Inferior parietal cortex (tissue), 1 donor: ENCODE results near the gene RHEB.

ENCODE experiments used
- DNase-seq: peaks from one replicate; pipeline ENCODE4 v3.0.0-alpha.2; 2016; ENCODE audit errors: extremely low spot score

The RHEB gene

GRCh38 chr7:151431768-151432311 lies 87.9 kb downstream of the RHEB start:
- no peak for DNase-seq

DNA sequence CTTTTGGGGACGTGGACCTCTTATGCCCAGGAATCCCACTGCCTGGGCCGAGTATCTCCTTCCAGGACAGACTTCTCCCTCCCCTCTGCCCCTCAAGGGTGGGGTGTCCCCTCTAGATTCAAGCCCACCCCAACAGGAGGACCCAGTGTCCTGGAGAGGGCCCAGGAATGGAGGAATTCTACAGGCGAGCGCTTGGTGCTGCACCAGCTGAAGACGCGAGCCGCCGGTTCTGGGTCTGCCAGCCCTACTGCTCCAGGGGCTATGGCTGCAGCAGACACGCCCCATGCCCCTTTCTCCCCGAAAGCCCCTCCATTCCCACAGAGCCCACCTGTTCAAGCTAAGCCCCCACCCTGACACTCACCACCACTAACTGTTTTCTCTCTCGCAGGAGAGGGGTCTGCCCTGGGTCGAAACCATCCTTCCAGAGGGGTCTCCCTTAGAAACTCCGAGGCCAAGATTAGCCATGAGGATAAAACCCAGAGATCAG lies 88.4 kb downstream of the RHEB start:
- DNase-seq, result no peak

DNA sequence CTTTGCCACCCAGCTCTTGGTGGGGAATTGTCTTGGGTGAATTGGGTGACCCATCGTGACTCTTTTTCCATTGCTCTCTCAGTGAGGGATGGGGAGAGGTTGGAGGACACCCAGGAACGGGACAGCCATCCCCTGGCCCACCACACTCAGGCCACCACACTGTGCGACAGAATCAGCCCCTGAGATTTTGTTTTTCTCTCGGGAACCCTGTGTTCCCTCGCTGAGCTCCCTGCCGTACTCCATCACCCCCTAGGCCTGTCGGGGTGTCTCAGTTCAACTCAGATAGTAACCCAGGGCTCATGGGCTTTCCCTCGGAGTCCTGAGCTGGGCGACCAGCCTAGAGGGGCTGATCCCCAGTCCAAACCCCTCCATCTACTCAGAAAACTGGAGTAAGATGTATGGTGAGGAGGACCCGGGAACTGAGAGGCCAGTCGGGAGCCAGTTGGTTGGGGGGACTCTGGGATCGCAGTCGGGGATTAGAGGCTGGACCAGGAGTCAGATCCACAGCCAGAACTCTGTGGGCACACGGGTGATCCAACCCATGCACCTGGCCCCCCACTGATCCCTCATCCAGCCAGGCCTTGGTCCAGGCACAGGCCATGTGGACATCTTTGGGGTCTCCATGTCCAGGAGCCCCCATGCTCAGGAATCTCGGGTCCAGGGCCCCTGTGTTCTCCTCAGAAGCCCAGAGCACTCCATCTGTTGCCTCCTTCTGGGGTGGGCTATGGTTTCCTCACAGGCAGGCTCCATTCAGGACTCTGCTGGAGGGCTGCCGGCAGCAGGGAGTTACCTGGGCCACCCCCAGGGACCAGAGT lies 89.1 kb downstream of the RHEB start:
- DNase-seq, result no peak

GRCh38 chr7:151429560-151430331 lies 89.9 kb downstream of the RHEB start:
- no peak for DNase-seq

- no peak for DNase-seq
Observed at GRCh38 chr7:151429237-151429559, 90.5 kb downstream of the RHEB start.

DNA sequence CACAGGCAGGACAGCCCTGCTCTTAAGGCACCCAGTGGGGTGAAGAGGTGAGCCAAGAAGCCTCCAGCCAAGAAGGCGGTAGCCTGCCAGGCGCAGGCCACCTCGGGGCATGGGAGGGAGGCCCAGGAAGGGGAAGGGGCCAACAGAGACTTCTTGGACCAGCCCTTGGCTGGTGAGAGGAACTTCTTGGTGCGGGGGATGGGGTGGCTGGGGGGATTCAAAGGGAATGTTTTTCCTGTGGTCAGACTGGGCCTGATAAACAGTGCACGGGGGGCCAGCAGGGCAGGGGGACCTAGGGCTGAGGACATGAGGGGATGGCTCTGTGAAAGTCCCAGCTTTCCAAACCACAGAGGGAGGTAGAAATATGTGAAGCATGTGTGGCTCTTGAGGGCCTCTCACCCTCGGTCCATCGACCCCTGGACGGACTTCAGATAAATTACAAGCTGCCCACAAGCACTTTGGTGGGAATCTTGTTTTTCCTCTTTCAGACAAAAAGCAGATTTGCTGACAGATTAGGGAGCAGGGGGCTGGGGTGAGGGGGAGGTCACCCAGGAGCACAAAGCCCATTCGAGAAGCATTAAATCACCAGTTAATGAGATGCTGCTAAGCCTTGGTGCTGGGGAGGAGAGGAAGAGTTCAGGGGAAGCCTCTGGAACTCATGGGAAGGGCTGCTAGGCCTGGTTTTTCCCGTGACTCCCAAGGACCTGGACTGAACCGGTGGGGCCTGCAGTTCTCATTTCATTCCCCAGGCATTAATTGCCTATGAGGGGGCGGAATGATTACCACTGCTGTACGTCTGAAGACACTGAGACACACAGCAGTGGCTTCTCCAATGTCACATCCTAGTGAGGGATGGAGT lies 91.1 kb downstream of the RHEB start:
- DNase-seq, result no peak

DNA sequence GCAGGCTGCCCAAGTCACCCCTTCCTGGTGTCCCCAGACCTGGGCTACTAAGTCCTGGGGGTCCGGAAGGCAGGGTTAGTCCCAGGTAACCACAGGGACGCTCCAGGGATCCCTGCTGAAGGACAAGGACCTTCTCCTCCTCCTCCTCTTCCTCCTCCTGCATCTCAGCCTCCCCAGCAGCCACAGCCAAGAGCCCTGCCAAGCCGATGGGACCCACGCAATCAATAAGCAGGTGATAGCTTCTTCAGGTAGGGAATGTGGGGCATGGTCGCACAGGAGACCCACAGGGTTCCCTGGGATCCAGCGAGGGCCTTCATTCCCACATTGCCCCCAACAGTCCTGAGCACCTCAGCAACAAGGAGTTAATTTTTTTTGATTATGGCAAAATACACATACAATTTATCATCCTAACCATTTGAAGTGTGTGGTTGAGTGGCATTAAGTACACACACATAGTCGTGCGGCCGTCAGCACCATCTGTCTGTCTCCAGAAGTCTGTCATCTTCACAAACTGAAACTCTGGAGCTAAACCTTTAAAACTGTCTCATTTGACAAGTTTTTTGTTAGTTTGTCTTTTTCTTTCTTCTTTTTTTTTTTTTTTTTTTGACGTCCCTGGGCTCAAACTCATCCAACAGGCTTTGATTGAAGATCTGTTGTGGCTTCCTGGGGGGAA lies 91.9 kb downstream of the RHEB start:
- DNase-seq, result no peak

DNA sequence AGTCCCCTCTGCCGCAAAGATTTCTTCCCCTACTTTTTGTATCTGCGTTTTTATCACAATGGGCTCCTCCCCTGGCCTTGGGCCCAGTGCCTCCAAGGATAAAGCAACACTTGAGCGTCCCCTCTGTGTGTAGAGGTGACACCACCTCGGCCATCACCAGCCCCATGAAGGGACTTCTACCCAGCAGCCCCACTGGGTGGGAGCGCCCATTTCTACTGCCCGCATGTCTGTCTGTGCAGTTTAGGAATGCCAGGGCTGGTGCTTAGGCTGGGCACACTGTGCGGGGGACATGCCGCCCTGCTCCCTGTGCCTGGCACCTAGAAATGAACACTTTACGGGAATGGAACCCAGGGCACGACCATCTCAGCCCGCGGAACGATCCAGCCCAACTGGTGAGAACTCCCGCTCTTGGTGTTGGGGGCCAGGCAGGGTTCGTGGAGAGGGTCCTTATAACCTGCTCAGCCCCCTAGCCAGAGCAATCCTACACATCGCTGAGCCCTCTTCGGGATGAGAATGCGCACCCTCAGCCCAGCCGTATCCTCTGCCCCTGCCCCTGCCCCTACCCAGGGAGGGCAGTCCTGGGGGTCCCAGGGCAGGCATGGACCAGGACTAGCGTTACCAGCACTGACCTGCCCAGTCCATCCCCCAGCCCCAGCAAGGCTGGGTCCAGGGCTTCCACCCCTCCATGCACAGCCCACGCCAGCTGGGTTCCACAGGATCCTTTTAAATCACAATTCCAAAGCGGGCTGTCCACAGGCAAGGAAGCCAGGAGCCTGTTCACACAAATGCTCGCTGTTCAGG lies 92.6 kb downstream of the RHEB start:
- DNase-seq, result no peak

DNA sequence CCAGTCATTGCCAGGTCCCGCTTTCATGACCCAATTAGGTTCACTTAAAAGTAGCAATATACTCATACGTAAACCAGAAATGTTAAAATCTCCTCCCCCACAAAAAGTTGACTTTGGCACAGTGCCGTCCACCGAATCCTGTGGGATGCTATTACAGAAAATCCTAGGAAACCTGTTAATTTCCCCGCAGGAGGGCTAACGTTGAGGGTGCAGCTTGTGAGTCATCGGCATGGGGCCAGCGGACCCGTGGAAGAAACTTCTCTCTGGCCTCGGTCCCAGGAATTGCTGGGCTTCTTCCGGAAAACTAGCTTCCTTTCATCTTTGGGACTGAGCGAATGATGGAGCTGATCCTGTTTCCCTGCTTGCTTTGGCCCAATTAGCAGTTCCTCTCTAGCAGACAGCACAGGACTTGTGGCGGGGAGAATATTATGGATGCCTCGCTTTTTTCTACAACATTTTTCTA lies 93.2 kb downstream of the RHEB start:
- DNase-seq, result no peak

GRCh38 chr7:151425670-151426440 lies 93.8 kb downstream of the RHEB start:
- DNase-seq, result no peak

DNA sequence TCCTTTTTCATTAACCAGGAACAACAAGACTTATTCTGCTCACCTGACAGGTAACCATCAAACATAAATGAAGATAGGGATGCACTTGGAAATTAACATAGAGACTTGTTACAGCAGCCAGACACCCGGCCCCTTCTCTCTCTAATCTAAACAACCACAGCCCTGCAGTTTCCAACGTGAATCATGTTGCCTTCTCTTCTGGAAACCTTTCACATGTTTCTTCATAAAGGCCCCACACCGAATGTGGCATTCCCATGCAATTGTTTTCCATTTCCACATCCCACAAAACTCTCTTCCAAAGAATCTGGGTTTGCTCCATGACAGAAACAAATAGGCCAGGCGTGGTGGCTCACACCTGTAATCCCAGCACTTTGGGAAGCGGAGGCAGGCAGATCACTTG lies 94.9 kb downstream of the RHEB start:
- no peak for DNase-seq

GRCh38 chr7:151423936-151424335 lies 95.8 kb downstream of the RHEB start:
- DNase-seq, result no peak

DNA sequence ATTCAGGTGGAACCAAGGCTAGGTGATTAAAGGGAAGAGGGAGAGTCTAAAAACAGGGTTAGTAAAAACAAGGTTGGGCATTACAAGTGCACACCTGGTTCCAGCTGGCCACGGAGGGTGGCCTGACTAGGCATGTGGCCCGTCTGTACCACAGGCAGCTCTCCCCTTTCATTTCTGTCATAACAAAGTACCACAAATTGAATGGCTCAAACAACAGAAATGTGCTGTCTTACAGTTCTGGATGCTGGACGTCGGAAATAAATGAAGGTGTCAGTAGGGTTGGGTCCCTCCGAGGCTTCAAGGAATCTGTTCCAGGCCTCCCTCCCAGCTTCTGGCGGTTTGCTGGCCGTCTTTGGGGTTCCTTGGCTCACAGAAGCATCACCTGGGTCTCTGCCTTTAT lies 96.5 kb downstream of the RHEB start:
- no peak for DNase-seq

DNA sequence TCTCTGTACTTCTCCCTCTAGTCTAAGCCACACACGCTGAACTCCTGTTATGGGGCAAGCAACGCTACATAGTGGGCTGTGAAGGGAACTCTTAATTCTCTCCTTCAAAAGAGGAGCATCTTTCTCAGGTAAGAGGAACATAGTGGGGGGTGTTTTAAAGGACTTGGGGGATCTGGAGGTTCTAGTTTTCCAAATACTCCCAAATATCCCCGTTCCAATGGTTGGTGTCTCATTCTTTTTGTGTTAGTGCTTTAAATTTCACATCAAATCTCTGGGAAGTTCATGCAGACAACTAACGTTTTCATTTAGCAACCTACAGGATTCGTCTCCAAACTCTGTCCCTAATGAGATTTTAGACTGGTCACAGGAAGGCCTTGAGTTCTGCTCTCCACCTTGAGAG lies 97.5 kb downstream of the RHEB start:
- DNase-seq, result no peak

DNA sequence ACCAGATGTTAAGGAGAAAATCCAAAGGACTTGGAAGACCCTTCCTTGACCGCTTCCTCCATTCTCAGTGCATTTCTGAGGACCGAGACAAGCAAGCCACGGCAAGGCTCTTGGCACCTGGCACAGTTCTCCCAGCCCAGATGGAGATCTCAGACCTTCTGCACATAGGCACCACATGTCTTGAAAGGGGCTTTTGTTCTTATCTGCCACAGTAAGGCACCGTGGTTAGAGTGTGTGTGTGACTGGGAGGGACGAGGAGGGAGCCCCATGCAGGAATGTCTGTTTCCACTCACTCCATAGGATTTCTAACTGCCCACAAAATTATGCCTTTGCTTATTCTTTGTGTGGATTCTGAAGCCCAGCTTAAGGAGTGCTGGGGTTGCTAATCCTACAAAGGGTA lies 99.6 kb downstream of the RHEB start:
- no peak for DNase-seq

DNA sequence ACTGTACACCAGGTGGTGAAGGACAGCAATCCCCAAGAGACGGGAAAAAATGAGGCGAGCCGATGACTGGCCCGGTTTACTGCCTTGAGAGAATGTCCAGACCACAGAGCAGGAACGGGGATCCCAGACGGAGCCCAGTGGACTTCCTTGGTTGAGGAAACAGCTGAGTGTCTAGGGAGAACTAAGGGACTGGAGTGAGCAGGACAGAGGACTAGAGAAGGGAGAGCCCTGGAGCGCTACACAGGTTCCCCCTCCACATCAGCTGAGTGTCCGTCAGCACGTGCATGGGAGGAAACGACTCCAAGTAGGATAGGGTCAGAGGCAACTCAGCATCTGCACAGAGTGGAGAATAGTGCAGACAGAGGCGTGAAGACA lies 102.8 kb downstream of the RHEB start:
- DNase-seq, result no peak

DNA sequence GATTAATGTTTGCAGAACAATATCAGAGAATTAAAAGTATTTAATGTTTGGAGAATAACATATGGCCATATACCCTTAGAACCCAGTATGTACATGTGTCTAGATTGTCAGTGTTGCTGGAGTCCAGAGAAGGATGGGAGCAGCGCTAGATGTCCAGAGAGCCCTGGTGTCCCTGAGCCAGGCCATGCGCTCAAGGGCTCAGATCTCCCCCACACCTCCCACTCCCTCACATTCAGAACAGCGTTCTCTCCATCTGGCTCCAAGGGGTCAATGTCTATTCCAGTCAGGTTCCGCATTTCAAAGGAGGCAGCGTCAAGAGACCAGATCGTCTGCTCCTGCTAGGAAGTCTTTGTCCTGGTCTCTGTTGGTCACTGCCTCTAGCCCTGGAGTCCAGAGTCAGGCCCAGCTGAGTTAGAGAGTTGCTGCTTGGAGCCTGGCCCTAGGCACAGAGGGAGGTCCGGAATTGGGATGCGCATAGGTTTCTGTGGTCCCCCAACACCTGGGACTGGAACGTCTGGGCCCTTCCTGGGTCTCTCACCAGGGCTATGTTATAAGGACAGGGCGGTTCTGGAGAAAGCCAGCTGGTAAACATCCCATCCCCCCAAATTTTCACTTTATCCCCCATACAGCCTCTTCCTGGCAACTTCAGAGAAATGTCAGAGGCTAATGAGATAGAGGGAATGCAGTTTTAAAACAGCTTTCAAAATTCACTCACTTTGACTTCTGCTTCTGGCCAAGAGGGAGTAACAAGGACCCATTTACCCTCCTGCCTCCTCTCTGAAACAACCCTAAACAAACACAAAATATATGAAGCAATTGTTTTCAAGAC lies 103.4 kb downstream of the RHEB start:
- no peak for DNase-seq
